ENCODE results near the gene STAP2. TPM values are rescaled to one million over a fixed set of nuclear protein-coding genes. Genes with fewer than 3 reads are reported as not detected.

The STAP2 gene
- total and polyA plus RNA-seq, 9 of the 15 experiments (the other 6 are each of a cell fraction or from before 2014, with no cell fraction given), result 1.2 to 9.8 (median 4.5) TPM

DNA sequence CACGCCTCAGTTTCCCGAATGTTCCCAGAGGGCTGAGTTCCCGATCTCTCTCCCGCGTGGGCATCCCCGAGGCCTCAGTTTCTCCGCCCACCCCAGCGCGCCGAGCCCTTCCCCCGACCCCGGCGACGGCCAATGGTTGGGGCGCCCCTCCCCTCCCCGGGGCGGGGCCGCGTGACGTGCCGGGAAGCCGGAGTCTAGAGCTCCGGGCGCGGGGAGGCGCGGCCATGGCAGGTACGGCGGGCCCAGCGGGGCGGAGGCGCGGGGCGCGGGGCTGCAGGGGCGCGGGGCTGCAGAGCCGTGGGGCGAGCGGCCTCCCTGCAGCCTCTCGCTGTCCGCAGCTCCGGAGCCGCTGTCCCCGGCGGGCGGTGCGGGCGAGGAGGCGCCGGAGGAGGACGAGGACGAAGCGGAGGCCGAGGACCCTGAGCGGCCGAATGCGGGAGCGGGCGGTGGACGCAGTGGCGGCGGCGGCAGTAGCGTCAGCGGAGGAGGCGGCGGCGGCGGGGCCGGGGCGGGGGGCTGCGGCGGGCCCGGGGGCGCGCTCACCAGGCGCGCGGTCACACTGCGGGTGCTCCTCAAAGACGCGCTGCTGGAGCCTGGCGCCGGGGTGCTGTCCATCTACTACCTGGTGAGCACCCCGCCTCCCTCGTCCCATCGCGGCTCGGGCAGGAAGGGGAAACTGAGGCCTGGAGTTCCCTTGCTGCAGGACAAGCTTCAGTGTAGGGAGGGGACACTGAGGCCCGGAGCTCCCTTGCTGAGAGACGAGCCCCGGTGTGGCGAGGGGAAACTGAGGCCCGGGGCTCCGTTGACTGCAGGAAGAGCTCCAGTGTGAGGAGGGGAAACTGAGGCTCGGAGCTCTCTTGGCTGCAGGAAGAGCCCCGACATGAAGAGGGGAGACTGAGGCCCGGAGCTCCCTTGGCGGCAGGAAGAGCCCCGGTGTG lies 5.0 kb upstream of the STAP2 start, which contains the start of gene MPND (continued):
- TF ChIP-seq, protein P1, sequence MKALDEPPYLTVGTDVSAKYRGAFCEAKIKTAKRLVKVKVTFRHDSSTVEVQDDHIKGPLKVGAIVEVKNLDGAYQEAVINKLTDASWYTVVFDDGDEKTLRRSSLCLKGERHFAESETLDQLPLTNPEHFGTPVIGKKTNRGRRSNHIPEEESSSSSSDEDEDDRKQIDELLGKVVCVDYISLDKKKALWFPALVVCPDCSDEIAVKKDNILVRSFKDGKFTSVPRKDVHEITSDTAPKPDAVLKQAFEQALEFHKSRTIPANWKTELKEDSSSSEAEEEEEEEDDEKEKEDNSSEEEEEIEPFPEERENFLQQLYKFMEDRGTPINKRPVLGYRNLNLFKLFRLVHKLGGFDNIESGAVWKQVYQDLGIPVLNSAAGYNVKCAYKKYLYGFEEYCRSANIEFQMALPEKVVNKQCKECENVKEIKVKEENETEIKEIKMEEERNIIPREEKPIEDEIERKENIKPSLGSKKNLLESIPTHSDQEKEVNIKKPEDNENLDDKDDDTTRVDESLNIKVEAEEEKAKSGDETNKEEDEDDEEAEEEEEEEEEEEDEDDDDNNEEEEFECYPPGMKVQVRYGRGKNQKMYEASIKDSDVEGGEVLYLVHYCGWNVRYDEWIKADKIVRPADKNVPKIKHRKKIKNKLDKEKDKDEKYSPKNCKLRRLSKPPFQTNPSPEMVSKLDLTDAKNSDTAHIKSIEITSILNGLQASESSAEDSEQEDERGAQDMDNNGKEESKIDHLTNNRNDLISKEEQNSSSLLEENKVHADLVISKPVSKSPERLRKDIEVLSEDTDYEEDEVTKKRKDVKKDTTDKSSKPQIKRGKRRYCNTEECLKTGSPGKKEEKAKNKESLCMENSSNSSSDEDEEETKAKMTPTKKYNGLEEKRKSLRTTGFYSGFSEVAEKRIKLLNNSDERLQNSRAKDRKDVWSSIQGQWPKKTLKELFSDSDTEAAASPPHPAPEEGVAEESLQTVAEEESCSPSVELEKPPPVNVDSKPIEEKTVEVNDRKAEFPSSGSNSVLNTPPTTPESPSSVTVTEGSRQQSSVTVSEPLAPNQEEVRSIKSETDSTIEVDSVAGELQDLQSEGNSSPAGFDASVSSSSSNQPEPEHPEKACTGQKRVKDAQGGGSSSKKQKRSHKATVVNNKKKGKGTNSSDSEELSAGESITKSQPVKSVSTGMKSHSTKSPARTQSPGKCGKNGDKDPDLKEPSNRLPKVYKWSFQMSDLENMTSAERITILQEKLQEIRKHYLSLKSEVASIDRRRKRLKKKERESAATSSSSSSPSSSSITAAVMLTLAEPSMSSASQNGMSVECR (CRISPR knock-in tag; IDR thresholded peaks at IDR 0.05), result peak; percentile 41; the same call in 1 of the 2 replicates
- TF ChIP-seq, protein P2, sequence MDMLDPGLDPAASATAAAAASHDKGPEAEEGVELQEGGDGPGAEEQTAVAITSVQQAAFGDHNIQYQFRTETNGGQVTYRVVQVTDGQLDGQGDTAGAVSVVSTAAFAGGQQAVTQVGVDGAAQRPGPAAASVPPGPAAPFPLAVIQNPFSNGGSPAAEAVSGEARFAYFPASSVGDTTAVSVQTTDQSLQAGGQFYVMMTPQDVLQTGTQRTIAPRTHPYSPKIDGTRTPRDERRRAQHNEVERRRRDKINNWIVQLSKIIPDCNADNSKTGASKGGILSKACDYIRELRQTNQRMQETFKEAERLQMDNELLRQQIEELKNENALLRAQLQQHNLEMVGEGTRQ (CRISPR knock-in tag; IDR thresholded peaks at IDR 0.05), result peak; percentile 39
- TF ChIP-seq SP1 (CRISPR knock-in tag; IDR thresholded peaks at IDR 0.05) (peak; percentile 45; the same call in 1 of the 2 replicates), HDAC6 (IDR thresholded peaks at IDR 0.05; ENCODE audit: low read depth, low read length) (no peak), BRCA1 (IDR thresholded peaks at IDR 0.05) (no peak), BRCA1 (CRISPR knock-in tag; IDR thresholded peaks at IDR 0.05) (peak; percentile 66; the same call in 1 of the 2 replicates), SAP30 (IDR thresholded peaks at IDR 0.05; ENCODE audit: borderline replicate concordance, insufficient read depth, low read depth, low read length, poor library complexity, severe bottlenecking) (peak; percentile 28), ELF4 (CRISPR knock-in tag; IDR thresholded peaks at IDR 0.05) (0 out of 2 replicates have a peak, but pooled peaks have one; percentile 9), POLR2G (IDR thresholded peaks at IDR 0.05; ENCODE audit: low read depth, low read length) (peak; percentile 81), ARID1B (IDR thresholded peaks at IDR 0.05) (0 out of 2 replicates have a peak, but pooled peaks have one; percentile 46), EGR1 (conservative IDR thresholded peaks at IDR 0.05) (peak; percentile 58), CREB1 (IDR thresholded peaks at IDR 0.05) (peak; percentile 60), CREB1 (CRISPR knock-in tag; IDR thresholded peaks at IDR 0.05) (peak; percentile 76), CAMTA2 (CRISPR knock-in tag; conservative IDR thresholded peaks at IDR 0.05) (no peak)
- TF ChIP-seq, protein P3, sequence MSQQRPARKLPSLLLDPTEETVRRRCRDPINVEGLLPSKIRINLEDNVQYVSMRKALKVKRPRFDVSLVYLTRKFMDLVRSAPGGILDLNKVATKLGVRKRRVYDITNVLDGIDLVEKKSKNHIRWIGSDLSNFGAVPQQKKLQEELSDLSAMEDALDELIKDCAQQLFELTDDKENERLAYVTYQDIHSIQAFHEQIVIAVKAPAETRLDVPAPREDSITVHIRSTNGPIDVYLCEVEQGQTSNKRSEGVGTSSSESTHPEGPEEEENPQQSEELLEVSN (IDR thresholded peaks at IDR 0.05; ENCODE audit: borderline replicate concordance in 1 of 2, extremely low read depth in 1 of 2, insufficient read depth in 1 of 2, insufficient read length in 1 of 2, low read depth in 1 of 2, low read length in 1 of 2, poor library complexity in 1 of 2, severe bottlenecking in 1 of 2), result peak in 1 of 2 experiments; percentile 3
- TF ChIP-seq, protein P4, sequence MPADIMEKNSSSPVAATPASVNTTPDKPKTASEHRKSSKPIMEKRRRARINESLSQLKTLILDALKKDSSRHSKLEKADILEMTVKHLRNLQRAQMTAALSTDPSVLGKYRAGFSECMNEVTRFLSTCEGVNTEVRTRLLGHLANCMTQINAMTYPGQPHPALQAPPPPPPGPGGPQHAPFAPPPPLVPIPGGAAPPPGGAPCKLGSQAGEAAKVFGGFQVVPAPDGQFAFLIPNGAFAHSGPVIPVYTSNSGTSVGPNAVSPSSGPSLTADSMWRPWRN (IDR thresholded peaks at IDR 0.05; ENCODE audit: low read depth), result no peak
- TF ChIP-seq, protein P5, sequence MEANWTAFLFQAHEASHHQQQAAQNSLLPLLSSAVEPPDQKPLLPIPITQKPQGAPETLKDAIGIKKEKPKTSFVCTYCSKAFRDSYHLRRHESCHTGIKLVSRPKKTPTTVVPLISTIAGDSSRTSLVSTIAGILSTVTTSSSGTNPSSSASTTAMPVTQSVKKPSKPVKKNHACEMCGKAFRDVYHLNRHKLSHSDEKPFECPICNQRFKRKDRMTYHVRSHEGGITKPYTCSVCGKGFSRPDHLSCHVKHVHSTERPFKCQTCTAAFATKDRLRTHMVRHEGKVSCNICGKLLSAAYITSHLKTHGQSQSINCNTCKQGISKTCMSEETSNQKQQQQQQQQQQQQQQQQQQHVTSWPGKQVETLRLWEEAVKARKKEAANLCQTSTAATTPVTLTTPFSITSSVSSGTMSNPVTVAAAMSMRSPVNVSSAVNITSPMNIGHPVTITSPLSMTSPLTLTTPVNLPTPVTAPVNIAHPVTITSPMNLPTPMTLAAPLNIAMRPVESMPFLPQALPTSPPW (CRISPR knock-in tag; IDR thresholded peaks at IDR 0.05), result peak; percentile 82
